ENCODE measurements around the gene NCOA5.

Gene NCOA5

GRCh38 chr20:46034039-46034438 lies 55.7 kb downstream of the NCOA5 start:
- no peak for DNase-seq (ENCODE audit: low read depth)
- no peak overlapping the region for H3K4me3 ChIP-seq (ENCODE audit: low read depth, low read length)
- TF ChIP-seq MYC (IDR thresholded peaks at IDR 0.05; ENCODE audit: low read depth, low read length) (no peak), POLR2A (IDR thresholded peaks at IDR 0.05; ENCODE audit: extremely low read depth, insufficient read length) (no peak), MAX (IDR thresholded peaks at IDR 0.05; ENCODE audit: low read depth, low read length) (no peak)
- TF ChIP-seq, protein P1, sequence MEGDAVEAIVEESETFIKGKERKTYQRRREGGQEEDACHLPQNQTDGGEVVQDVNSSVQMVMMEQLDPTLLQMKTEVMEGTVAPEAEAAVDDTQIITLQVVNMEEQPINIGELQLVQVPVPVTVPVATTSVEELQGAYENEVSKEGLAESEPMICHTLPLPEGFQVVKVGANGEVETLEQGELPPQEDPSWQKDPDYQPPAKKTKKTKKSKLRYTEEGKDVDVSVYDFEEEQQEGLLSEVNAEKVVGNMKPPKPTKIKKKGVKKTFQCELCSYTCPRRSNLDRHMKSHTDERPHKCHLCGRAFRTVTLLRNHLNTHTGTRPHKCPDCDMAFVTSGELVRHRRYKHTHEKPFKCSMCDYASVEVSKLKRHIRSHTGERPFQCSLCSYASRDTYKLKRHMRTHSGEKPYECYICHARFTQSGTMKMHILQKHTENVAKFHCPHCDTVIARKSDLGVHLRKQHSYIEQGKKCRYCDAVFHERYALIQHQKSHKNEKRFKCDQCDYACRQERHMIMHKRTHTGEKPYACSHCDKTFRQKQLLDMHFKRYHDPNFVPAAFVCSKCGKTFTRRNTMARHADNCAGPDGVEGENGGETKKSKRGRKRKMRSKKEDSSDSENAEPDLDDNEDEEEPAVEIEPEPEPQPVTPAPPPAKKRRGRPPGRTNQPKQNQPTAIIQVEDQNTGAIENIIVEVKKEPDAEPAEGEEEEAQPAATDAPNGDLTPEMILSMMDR (IDR thresholded peaks at IDR 0.05; ENCODE audit: low read depth, low read length), result no peak

DNA sequence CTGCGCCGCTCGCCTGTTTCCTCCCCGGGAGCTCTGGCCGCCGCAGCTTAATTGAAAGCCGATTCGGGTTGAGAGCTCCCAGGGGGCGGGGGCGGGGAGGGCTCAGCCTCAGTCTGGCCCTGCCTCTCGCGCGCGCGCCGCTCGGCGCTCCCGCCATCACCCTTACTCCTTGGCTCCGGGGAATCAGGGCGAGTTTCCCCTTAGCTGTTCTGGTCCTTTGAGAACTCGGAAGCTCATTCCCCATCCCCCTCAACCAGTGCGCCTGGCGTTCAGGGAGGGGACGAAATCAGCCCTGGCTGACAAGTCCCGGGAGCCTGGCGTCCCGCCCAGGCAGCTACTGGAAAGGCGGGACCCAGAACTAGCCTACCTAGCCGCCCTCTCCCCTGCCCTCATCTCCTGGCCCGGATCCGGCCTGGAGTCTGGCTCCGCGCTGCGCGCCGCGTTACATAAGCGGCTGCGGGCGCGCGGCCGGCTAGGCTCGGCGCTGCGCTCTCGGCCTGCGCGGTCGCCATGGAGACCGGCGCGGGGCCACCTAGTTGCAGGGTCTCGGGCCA lies 58.0 kb downstream of the NCOA5 start:
- DNase-seq (ENCODE audit: low read depth), result peak; percentile 61
- TF ChIP-seq, protein P1 (IDR thresholded peaks at IDR 0.05; ENCODE audit: low read depth, low read length), result no peak
- TF ChIP-seq MAX (IDR thresholded peaks at IDR 0.05; ENCODE audit: low read depth, low read length) (no peak), POLR2A (IDR thresholded peaks at IDR 0.05; ENCODE audit: extremely low read depth, insufficient read length) (no peak), MYC (IDR thresholded peaks at IDR 0.05; ENCODE audit: low read depth, low read length) (no peak)
- no peak overlapping the region for H3K4me3 ChIP-seq (ENCODE audit: low read depth, low read length)

DNA sequence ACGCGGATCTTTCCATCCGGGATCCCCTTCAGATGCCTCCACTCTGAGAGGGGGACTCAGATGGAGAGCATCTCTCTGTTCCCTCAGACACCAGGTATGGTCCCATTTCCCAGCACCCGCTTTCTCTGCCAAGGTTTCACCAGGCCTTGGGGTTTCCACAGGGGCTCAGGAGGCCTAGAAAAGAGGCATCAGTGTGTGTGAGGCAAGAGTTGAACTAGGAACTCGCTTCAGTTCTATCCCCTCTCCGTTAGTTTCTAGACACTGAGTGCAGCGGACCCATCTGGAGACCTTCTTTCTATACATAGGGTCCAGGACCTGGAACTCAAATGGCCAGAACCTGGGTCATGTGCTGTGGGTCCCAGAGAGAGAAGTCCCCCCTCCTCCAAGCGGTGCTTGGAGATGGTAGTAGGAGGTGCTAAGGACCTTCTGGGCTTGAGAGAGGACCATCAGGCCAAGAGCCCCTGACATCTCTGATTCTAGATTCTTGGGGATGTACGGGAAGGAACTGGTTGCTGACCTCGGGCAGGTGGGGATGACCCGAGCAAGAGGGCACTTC lies 58.7 kb downstream of the NCOA5 start:
- TF ChIP-seq MYC (IDR thresholded peaks at IDR 0.05; ENCODE audit: low read depth, low read length) (no peak), POLR2A (IDR thresholded peaks at IDR 0.05; ENCODE audit: extremely low read depth, insufficient read length) (no peak)
- TF ChIP-seq, protein P1 (IDR thresholded peaks at IDR 0.05; ENCODE audit: low read depth, low read length), result no peak
- H3K4me3 ChIP-seq (ENCODE audit: low read depth, low read length), result no peak overlapping the region
- DNase-seq (ENCODE audit: low read depth), result no peak

DNA sequence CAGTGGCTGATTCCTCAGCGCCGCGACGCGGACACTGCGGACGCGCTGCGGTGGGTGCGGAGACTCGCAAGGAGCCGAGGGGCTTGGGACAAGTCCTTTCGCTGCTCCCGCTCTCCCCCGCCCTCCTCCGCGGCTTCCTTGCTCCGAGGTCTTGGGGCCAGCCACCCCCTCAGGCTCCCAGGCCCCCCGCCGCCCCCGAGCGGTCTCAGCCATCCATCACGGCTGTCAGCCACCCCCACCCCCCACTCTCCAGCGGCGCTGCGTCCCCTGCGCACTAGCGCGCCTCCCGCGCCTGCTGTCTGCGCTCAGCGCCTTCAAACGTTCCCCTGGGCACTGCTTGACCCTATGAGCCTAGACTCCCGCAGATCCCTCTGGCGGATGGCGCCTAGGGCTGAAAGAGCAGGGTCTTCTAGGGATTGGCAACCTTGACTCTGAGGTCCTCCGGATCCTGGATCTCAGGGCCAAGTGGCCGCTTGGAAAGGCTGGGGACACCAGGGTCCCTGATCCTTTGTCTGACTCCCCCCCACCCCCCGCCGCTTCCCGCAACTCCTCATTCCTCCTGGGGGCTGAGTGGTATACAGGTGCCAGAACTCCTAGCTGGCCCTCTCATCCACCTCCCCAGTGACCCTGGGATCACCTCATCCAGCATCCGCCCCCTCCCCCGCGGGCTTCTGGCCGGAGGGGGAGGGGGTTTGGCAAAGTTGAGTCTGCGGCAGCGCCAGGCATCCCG lies 59.3 kb downstream of the NCOA5 start:
- H3K4me3 ChIP-seq (ENCODE audit: low read depth, low read length), result no peak overlapping the region
- no peak for DNase-seq (ENCODE audit: low read depth)
- TF ChIP-seq MYC (IDR thresholded peaks at IDR 0.05; ENCODE audit: low read depth, low read length) (no peak), POLR2A (IDR thresholded peaks at IDR 0.05; ENCODE audit: extremely low read depth, insufficient read length) (no peak), MAX (IDR thresholded peaks at IDR 0.05; ENCODE audit: low read depth, low read length) (no peak)
- TF ChIP-seq, protein P1 (IDR thresholded peaks at IDR 0.05; ENCODE audit: low read depth, low read length), result no peak

DNA sequence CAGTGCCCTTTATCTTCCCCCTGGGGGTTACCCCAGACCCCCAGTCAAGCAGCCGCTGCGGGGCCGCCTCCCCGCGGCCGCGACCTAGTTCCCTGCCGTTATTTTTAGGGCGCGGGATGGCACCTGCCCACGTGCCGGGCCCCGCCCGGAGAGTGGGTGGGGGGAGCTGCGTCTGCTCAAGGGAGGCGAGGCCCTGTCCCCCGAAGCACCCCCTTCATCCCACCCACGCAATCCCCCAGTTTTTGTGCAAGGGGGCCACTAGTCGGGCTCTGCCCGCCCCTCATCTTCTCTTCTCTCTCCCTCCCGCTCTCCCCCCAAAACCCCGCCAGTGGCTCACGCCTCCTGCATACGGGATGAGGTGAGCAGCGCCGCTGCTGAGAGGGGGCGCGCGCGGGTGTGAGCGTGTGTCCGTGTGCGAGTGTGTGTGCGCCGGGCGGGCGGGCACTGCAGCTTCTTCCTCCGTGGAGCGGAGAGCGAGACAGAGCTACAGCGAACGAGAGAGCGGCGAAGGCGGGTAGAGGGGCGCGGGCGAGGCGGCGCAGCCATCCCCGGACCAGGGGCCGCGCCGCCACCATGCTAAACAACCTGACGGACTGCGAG lies 60.9 kb downstream of the NCOA5 start, which contains the start of gene SLC12A5:
Gene SLC12A5, plus strand, starts transcription at position 444 of the 600 bp plus-strand sequence. Its CDS starts 130 bp downstream, at position 574.
- TF ChIP-seq, protein P1 (IDR thresholded peaks at IDR 0.05; ENCODE audit: low read depth, low read length), result no peak
- no peak for TF ChIP-seq POLR2A (IDR thresholded peaks at IDR 0.05; ENCODE audit: extremely low read depth, insufficient read length)
- no peak for TF ChIP-seq MYC (IDR thresholded peaks at IDR 0.05; ENCODE audit: low read depth, low read length)
- TF ChIP-seq MAX (IDR thresholded peaks at IDR 0.05; ENCODE audit: low read depth, low read length), result no peak
- DNase-seq (ENCODE audit: low read depth), result no peak
- H3K4me3 ChIP-seq (ENCODE audit: low read depth, low read length), result no peak within 1 kb of the TSS
